Skeletal muscle tissue (tissue), 4 donors: ENCODE measurements around the gene ZFAND3. TPM values are rescaled to one million over a fixed set of nuclear protein-coding genes. Genes with fewer than 3 reads are reported as not detected.

Source experiments
- H3K27ac ChIP-seq: one replicate; pipeline ENCODE4 v1.7.0; 2013; ENCODE audit warnings: mild to moderate bottlenecking, low read depth, low read length, inconsistent platforms
- H3K27me3 ChIP-seq, 3 donors: one replicate each; pipeline ENCODE4 v1.7.0; 2013; ENCODE audit warnings: low read length in 3 of 3; ENCODE audit not compliant: control insufficient read depth in 3 of 3, insufficient read depth in 3 of 3
- H3K36me3 ChIP-seq, 3 donors: one replicate each; pipeline ENCODE4 v1.7.0; 2013; ENCODE audit warnings: low read length in 3 of 3; ENCODE audit not compliant: control insufficient read depth in 3 of 3, insufficient read depth in 3 of 3
- H3K4me1 ChIP-seq, 3 donors: one replicate each; pipeline ENCODE4 v1.7.0; 2013; ENCODE audit warnings: low read length in 3 of 3, mild to moderate bottlenecking in 3 of 3; ENCODE audit not compliant: control insufficient read depth in 3 of 3, insufficient read depth in 3 of 3
- H3K4me3 ChIP-seq, 3 donors: one replicate each; pipeline ENCODE4 v1.7.0; 2013; ENCODE audit warnings: low read length in 3 of 3
- H3K9ac ChIP-seq, 3 donors: one replicate each; pipeline ENCODE4 v1.7.0; 2013; ENCODE audit warnings: low read length in 3 of 3, mild to moderate bottlenecking in 3 of 3, moderate library complexity in 2 of 3, low read depth in 1 of 3
- H3K9me3 ChIP-seq, 3 donors: one replicate each; pipeline ENCODE4 v1.7.0; 2013; ENCODE audit warnings: low read length in 3 of 3; ENCODE audit not compliant: control insufficient read depth in 3 of 3
- total RNA-seq: library from RNA; depleted of rRNA; stranded (reverse); fragments of >200 nt; gene quantifications from one replicate; pipeline ENCODE4 v1.2.3, GENCODE V29; 2014
- donor health status: Osteomylitis.

ZFAND3 gene
- total RNA-seq, 1 donor from 2014 or later: 23.0 TPM

- H3K9ac ChIP-seq: no peak overlapping the region
- no peak overlapping the region for H3K4me3 ChIP-seq
- no peaks in the 10 kb centered on the region for H3K27me3 ChIP-seq
- H3K4me1 ChIP-seq: peaks cover 0 to 8% (median 5%) of the 10 kb centered on the region in 3 donors
- peaks cover 9 to 12% (median 10%) of the 10 kb centered on the region in 3 donors for H3K36me3 ChIP-seq
- no peaks in the 10 kb centered on the region for H3K9me3 ChIP-seq
- H3K27ac ChIP-seq: no peak overlapping the region
Measured at GRCh38 chr6:38151580-38152500, 332.3 kb downstream of the ZFAND3 start.

- Histone ChIP-seq H3K4me1 (peaks cover 0 to 8% (median 5%) of the 10 kb centered on the region in 3 donors), H3K9me3 (no peaks in the 10 kb centered on the region), H3K9ac (no peak overlapping the region), H3K27me3 (no peaks in the 10 kb centered on the region), H3K4me3 (no peak overlapping the region), H3K27ac (no peak overlapping the region), H3K36me3 (peaks cover 9 to 12% (median 10%) of the 10 kb centered on the region in 3 donors)
Measured at GRCh38 chr6:38152620-38153019, 333.1 kb downstream of the ZFAND3 start.

- Histone ChIP-seq H3K27ac (no peak overlapping the region), H3K9ac (no peak overlapping the region), H3K4me3 (no peak overlapping the region), H3K36me3 (peaks cover 9 to 12% (median 10%) of the 10 kb centered on the region in 3 donors), H3K9me3 (no peaks in the 10 kb centered on the region), H3K4me1 (peaks cover 0 to 8% (median 5%) of the 10 kb centered on the region in 3 donors), H3K27me3 (no peaks in the 10 kb centered on the region)
Measured at GRCh38 chr6:38153076-38153797, 333.7 kb downstream of the ZFAND3 start.

- Histone ChIP-seq H3K27me3 (no peaks in the 10 kb centered on the region), H3K9me3 (no peaks in the 10 kb centered on the region), H3K36me3 (peaks cover 9 to 12% (median 10%) of the 10 kb centered on the region in 3 donors), H3K27ac (no peak overlapping the region), H3K4me1 (peaks cover 0 to 8% (median 5%) of the 10 kb centered on the region in 3 donors), H3K4me3 (no peak overlapping the region), H3K9ac (no peak overlapping the region)
Measured at GRCh38 chr6:38153798-38154345, 334.3 kb downstream of the ZFAND3 start.

- Histone ChIP-seq H3K27ac (no peak overlapping the region), H3K4me1 (peaks cover 0 to 4% (median 3%) of the 10 kb centered on the region in 3 donors), H3K9ac (no peak overlapping the region), H3K9me3 (no peaks in the 10 kb centered on the region), H3K4me3 (no peak overlapping the region), H3K36me3 (peaks cover 9 to 12% (median 10%) of the 10 kb centered on the region in 3 donors), H3K27me3 (no peaks in the 10 kb centered on the region)
Measured at GRCh38 chr6:38154731-38155130, 335.2 kb downstream of the ZFAND3 start.

- Histone ChIP-seq H3K27ac (no peak overlapping the region), H3K9ac (no peak overlapping the region)
Measured at GRCh38 chr6:38155144-38155543, 335.6 kb downstream of the ZFAND3 start.

GRCh38 chr6:38155621-38156204, 336.2 kb downstream of the ZFAND3 start:
- Histone ChIP-seq H3K9me3 (no peaks in the 10 kb centered on the region), H3K9ac (no peak overlapping the region)

More at GRCh38 chr6:38155144-38155543, 335.6 kb downstream of the ZFAND3 start:
- Histone ChIP-seq H3K27me3 (no peaks in the 10 kb centered on the region), H3K4me1 (peaks cover 0 to 4% (median 3%) of the 10 kb centered on the region in 3 donors), H3K9me3 (no peaks in the 10 kb centered on the region), H3K36me3 (peaks cover 9 to 12% (median 10%) of the 10 kb centered on the region in 3 donors), H3K4me3 (no peak overlapping the region)

GRCh38 chr6:38156818-38157565, 337.5 kb downstream of the ZFAND3 start:
- Histone ChIP-seq H3K27me3 (no peaks in the 10 kb centered on the region), H3K27ac (no peak overlapping the region), H3K4me3 (no peak overlapping the region), H3K9me3 (no peaks in the 10 kb centered on the region), H3K36me3 (peaks cover 4 to 11% (median 4%) of the 10 kb centered on the region in 3 donors), H3K4me1 (peaks cover 0 to 4% (median 3%) of the 10 kb centered on the region in 3 donors), H3K9ac (no peak overlapping the region)

More at GRCh38 chr6:38155621-38156204, 336.2 kb downstream of the ZFAND3 start:
- Histone ChIP-seq H3K27me3 (no peaks in the 10 kb centered on the region), H3K4me1 (peaks cover 0 to 4% (median 3%) of the 10 kb centered on the region in 3 donors), H3K4me3 (no peak overlapping the region), H3K36me3 (peaks cover 9 to 12% (median 9%) of the 10 kb centered on the region in 3 donors), H3K27ac (no peak overlapping the region)

GRCh38 chr6:38157905-38158304, 338.4 kb downstream of the ZFAND3 start:
- H3K4me1 ChIP-seq: peaks cover 0 to 4% (median 3%) of the 10 kb centered on the region in 3 donors
- no peak overlapping the region for H3K4me3 ChIP-seq
- H3K9me3 ChIP-seq: no peaks in the 10 kb centered on the region
- H3K36me3 ChIP-seq: peaks cover 0 to 7% (median 2%) of the 10 kb centered on the region in 3 donors
- H3K9ac ChIP-seq: no peak overlapping the region
- H3K27me3 ChIP-seq: no peaks in the 10 kb centered on the region
- no peak overlapping the region for H3K27ac ChIP-seq
